GM12891 (cell line): Measurements from ENCODE around the gene SPC24.

Experiments used
- PAX5 ChIP-seq: IDR thresholded peaks from 2 replicates; pipeline ENCODE4 v1.6.1; 2011; ENCODE audit warnings: low read length, moderate library complexity, mild to moderate bottlenecking; ENCODE audit not compliant: insufficient read depth, severe bottlenecking
- POLR2A ChIP-seq: IDR thresholded peaks from 2 replicates; pipeline ENCODE4 v1.6.1; 2011; ENCODE audit warnings: low read depth, low read length, control low read depth
- POLR2AphosphoS5 ChIP-seq: IDR thresholded peaks from 2 replicates; pipeline ENCODE4 v1.6.1; 2011; ENCODE audit warnings: low read depth, low read length, control low read depth
- POU2F2 ChIP-seq: IDR thresholded peaks from 2 replicates; pipeline ENCODE4 v1.6.1; 2011; ENCODE audit warnings: low read depth, mild to moderate bottlenecking, control low read depth, low read length, moderate library complexity
- SPI1 ChIP-seq: IDR thresholded peaks from 2 replicates; pipeline ENCODE4 v1.6.1; 2011; ENCODE audit warnings: low read depth, low read length, control low read depth
- TAF1 ChIP-seq: IDR thresholded peaks from 2 replicates; pipeline ENCODE4 v1.6.1; 2011; ENCODE audit warnings: low read depth, low read length, control low read depth

DNA sequence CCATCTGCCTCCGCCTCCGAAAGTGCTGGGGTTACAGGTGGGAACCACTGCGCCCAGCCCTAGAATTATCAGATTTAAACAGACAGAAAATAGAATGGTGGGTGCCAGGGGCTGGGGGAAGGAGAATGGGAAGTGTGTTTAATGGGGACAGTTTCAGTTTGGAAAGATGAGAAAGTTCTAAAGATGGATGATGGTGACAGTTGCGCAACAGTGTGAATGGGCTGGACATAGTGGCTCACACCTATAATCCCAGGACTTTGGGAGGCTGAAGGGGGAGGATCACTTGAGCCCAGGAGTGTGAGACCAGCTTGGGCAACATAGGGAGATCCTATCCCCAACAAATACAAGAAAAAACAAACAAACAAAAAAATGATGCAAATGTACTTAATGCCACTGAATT lies 25.9 kb upstream of the SPC24 start:
- TF ChIP-seq TAF1: no peak
- no peak for TF ChIP-seq POLR2AphosphoS5
- no peak for TF ChIP-seq POLR2A
- TF ChIP-seq POU2F2: no peak
- no peak for TF ChIP-seq SPI1
- no peak for TF ChIP-seq PAX5
